GM19043 (cell line): ENCODE data around the gene AASDH.

Experiments
- ATAC-seq: cut with Tn5 transposase; IDR thresholded peaks from one replicate; pipeline ENCODE4 v1.9.1; 2021; ENCODE audit warnings: low read depth; ENCODE audit not compliant: unreplicated experiment

Gene AASDH

DNA sequence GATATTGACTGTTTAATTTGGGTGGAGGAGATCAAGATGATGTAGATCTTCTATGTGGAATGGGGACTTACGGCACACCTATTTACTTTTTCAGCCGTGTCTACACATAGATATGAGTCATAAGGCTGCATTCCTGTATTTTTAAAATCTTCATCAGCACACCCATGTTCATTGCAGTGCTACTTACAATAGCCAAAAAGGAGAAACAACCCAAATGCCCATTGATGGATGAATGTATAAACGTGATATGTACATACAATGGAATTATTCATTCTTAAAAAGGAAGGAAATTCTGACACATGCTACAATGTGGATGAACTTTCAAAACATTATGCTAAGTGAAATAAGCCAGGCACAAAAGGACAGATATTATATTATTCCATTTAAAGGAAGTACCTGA lies 98.6 kb downstream of the AASDH start:
- ATAC-seq: no peak
